Measurements from ENCODE around the gene AMH.

The AMH gene

GRCh38 chr19:2207991-2208860 is 40.9 kb upstream of the AMH start (continued):
- no peak for TF ChIP-seq ZNF600 (tag by site-specific recombination; IDR thresholded peaks at IDR 0.05)
- TF ChIP-seq ZNF76 (tag by site-specific recombination; IDR thresholded peaks at IDR 0.05; ENCODE audit: borderline replicate concordance, low read depth) = no peak
- 0 out of 2 replicates have a peak, but pooled peaks have one; percentile 27 for TF ChIP-seq HIC1 (tag by site-specific recombination; IDR thresholded peaks at IDR 0.05)
- TF ChIP-seq ZSCAN30 (tag by site-specific recombination; IDR thresholded peaks at IDR 0.05) = no peak
- no peak for TF ChIP-seq ZNF510 (tag by site-specific recombination; IDR thresholded peaks at IDR 0.05; ENCODE audit: insufficient replicate concordance)
- no peak for TF ChIP-seq ZNF621 (tag by site-specific recombination; IDR thresholded peaks at IDR 0.05)
- TF ChIP-seq ZFHX2 (tag by site-specific recombination; conservative IDR thresholded peaks at IDR 0.05) = peak; percentile 29; the same call in 1 of the 2 replicates
- no peak for TF ChIP-seq IKZF3 (tag by site-specific recombination; IDR thresholded peaks at IDR 0.05)
- no peak for TF ChIP-seq ZNF112 (tag by site-specific recombination; IDR thresholded peaks at IDR 0.05)
- TF ChIP-seq ZNF140 (tag by site-specific recombination; IDR thresholded peaks at IDR 0.05) = no peak
- no peak for TF ChIP-seq KLF10 (tag by site-specific recombination; IDR thresholded peaks at IDR 0.05)
- peak; percentile 78 for TF ChIP-seq KLF1 (tag by site-specific recombination; IDR thresholded peaks at IDR 0.05)

- Histone ChIP-seq H3K27ac (ENCODE audit: extremely low read depth, low read depth, low read length) (no peak overlapping the region), H3K4me1 (ENCODE audit: control insufficient read depth, insufficient read depth, low read length) (no peaks in the 10 kb centered on the region), H3K4me3 (ENCODE audit: low read depth, low read length) (no peak overlapping the region), H3K36me3 (ENCODE audit: control insufficient read depth in 2 of 2, insufficient read depth in 1 of 2, low read length in 2 of 2) (peaks cover 4 to 74% of the 10 kb centered on the region in 2 experiments; a peak in 2 of 3 replicates), H3K9me3 (ENCODE audit: control insufficient read depth, insufficient read depth, low read depth, low read length) (no peaks in the 10 kb centered on the region)
- TF ChIP-seq ZIC2 (tag by site-specific recombination; IDR thresholded peaks at IDR 0.05) (no peak), KLF17 (tag by site-specific recombination; IDR thresholded peaks at IDR 0.05) (0 out of 2 replicates have a peak, but pooled peaks have one; percentile 70), ZNF596 (tag by site-specific recombination; IDR thresholded peaks at IDR 0.05) (no peak), ZNF571 (tag by site-specific recombination; IDR thresholded peaks at IDR 0.05) (no peak), ZNF121 (tag by site-specific recombination; IDR thresholded peaks at IDR 0.05) (no peak), OVOL3 (tag by site-specific recombination; IDR thresholded peaks at IDR 0.05) (no peak), HOXD13 (CRISPR knock-in tag; IDR thresholded peaks at IDR 0.05; ENCODE audit: borderline replicate concordance) (no peak), ZSCAN18 (tag by site-specific recombination; IDR thresholded peaks at IDR 0.05) (no peak), ZNF398 (tag by site-specific recombination; IDR thresholded peaks at IDR 0.05) (peak; percentile 58), ZXDB (tag by site-specific recombination; IDR thresholded peaks at IDR 0.05) (no peak), ZNF350 (tag by site-specific recombination; IDR thresholded peaks at IDR 0.05) (no peak), ZNF658 (tag by site-specific recombination; IDR thresholded peaks at IDR 0.05) (no peak), PRDM1 (tag by site-specific recombination; IDR thresholded peaks at IDR 0.05) (0 out of 2 replicates have a peak, but pooled peaks have one; percentile 22), SCRT1 (tag by site-specific recombination; IDR thresholded peaks at IDR 0.05; ENCODE audit: borderline replicate concordance) (no peak), MYNN (tag by site-specific recombination; IDR thresholded peaks at IDR 0.05; ENCODE audit: borderline replicate concordance) (no peak), ZNF623 (tag by site-specific recombination; IDR thresholded peaks at IDR 0.05) (no peak), ZNF677 (tag by site-specific recombination; IDR thresholded peaks at IDR 0.05) (no peak), ZSCAN30 (tag by site-specific recombination; IDR thresholded peaks at IDR 0.05) (no peak), ZNF558 (tag by site-specific recombination; IDR thresholded peaks at IDR 0.05) (no peak)
- CTCF ChIA-PET = interaction anchor here (0.6 kb wide), 2 partner anchors 54 to 57 kb away, joined by 3 read pairs; partner anchors contain the start of gene AP3D1
- POLR2A ChIA-PET = no interaction called here
Observed at GRCh38 chr19:2208975-2209374, 40.1 kb upstream of the AMH start.

Data from HEK293 (cell line).